RWPE1 (cell line): ENCODE data around the gene CYGB.

ENCODE experiments used
- CTCF ChIA-PET: fragments of 350-600 bp; sonication (Branson Sonifier 250); formaldehyde crosslinking; extraction: SDS; loops from one replicate; lab custom pipeline; 2021; lab: Yijun Ruan, JAX
- POLR2A ChIA-PET: fragments of 400-600 bp; formaldehyde crosslinking; extraction: SDS; loops from one replicate; lab custom pipeline; 2020; ENCODE audit warnings: antibody characterized with exemption; ENCODE audit not compliant: low non-redundant PET; lab: Yijun Ruan, JAX
- DNase-seq: peaks from one replicate; pipeline ENCODE4 v3.0.0; 2012; ENCODE audit warnings: low spot score
- H3K27ac ChIP-seq: fragments of 450-650 bp; 2 replicates; pipeline ENCODE4 v1.5.1; 2017
- CTCF ChIP-seq: fragments of 450-650 bp; conservative IDR thresholded peaks from 2 replicates; pipeline ENCODE4 v1.5.1; 2017; ENCODE audit warnings: low read depth, mild to moderate bottlenecking

CYGB gene

GRCh38 chr17:76543826-76544545, 6.5 kb upstream of the CYGB start:
- ChIA-PET CTCF (interaction anchor here (0.7 to 2.1 kb wide), 3 partner anchors 15 to 42 kb away, joined by 3 to 9 read pairs (median 4); no protein-coding TSS in a partner anchor), POLR2A (interaction anchor here (0.6 kb wide), 1 partner anchor 697 kb away, joined by 7 read pairs; no protein-coding TSS in a partner anchor)
- no peak for DNase-seq
- no peak for TF ChIP-seq CTCF
- peak overlapping the region; percentile 26 for H3K27ac ChIP-seq

GRCh38 chr17:76543482-76543825, 5.9 kb upstream of the CYGB start:
- peak overlapping the region; percentile 26 for H3K27ac ChIP-seq
- POLR2A ChIA-PET = interaction anchor here (0.6 kb wide), 1 partner anchor 696 kb away, joined by 7 read pairs; no protein-coding TSS in a partner anchor
- CTCF ChIA-PET = interaction anchor here (0.7 to 2.1 kb wide), 3 partner anchors 15 to 43 kb away, joined by 3 to 9 read pairs (median 4); no protein-coding TSS in a partner anchor
- no peak for DNase-seq
- TF ChIP-seq CTCF = no peak

- CTCF ChIA-PET = no interaction called here
- H3K27ac ChIP-seq = peak overlapping the region; percentile 26
- no peak for DNase-seq
- no peak for TF ChIP-seq CTCF
- POLR2A ChIA-PET = no interaction called here
Observed at GRCh38 chr17:76542984-76543383, 5.5 kb upstream of the CYGB start.

GRCh38 chr17:76542566-76542971, 5.1 kb upstream of the CYGB start:
- POLR2A ChIA-PET = no interaction called here
- H3K27ac ChIP-seq = peak overlapping the region; percentile 26
- TF ChIP-seq CTCF = no peak
- CTCF ChIA-PET = no interaction called here
- no peak for DNase-seq

- CTCF ChIA-PET = no interaction called here
- POLR2A ChIA-PET = no interaction called here
- TF ChIP-seq CTCF = no peak
- DNase-seq = no peak
- peak overlapping the region; percentile 84 for H3K27ac ChIP-seq
Observed at GRCh38 chr17:76541739-76542454, 4.4 kb upstream of the CYGB start.

GRCh38 chr17:76540381-76541300, 3.1 kb upstream of the CYGB start:
- CTCF ChIA-PET = interaction anchor here (0.6 to 2.6 kb wide), 6 partner anchors 10 to 83 kb away, joined by 3 to 19 read pairs (median 4); no protein-coding TSS in a partner anchor
- peak; percentile 95 for DNase-seq
- TF ChIP-seq CTCF = no peak
- POLR2A ChIA-PET = interaction anchor here (1.1 kb wide), 1 partner anchor 11 kb away, joined by 3 read pairs; no protein-coding TSS in a partner anchor
- H3K27ac ChIP-seq = peak overlapping the region; percentile 84
